ENCODE data around the gene OLR1. TPM values are rescaled to one million over a fixed set of nuclear protein-coding genes. Genes with fewer than 3 reads are reported as not detected.
"Not testable (repeated sequence)": the region's sequence is repeated elsewhere in the genome, so short reads cannot be mapped to it uniquely, and the experiment has no call there.

OLR1 gene
- total RNA-seq, 1 donor from 2014 or later = not detected

DNA sequence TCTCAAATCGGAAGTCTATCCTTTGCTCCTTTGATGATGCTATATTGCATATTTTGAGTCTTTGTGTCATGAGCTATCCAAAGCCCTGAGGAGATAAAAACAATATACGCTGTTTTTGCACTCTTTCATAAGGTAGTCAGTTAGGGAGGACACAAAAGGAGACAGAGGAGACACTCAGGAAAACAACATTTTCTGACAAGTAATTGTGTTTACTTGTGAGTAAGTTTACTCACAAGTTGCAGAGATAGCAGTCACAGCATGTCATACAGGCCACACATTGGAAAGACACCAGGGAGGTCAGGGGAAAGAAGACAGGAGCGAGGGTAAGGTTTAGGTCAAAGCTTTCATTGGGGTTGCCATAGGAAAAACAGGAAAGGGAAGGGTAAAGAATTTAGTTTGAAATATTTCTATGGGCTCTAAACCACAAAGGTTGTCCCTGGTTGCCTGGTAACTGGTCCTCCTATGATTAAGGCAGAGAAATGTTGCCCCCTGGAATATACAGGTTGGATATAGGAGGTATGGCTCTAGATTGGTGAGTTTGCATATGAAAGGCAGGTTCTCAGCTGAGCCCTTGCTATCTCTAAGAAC, 33.4 kb upstream of the OLR1 start:
- peaks cover 35% of the 10 kb centered on the region for H3K4me1 Mint-ChIP-seq (ENCODE audit: unreplicated experiment)
- no peak for DNase-seq (ENCODE audit: low spot score)
- H3K36me3 Mint-ChIP-seq (ENCODE audit: low read depth, unreplicated experiment) = no peaks in the 10 kb centered on the region
- no peaks in the 10 kb centered on the region for H3K9me3 Mint-ChIP-seq (ENCODE audit: unreplicated experiment)
- H3K27ac Mint-ChIP-seq (ENCODE audit: unreplicated experiment) = peak overlapping the region; percentile 98
- TF ChIP-seq, protein P1, sequence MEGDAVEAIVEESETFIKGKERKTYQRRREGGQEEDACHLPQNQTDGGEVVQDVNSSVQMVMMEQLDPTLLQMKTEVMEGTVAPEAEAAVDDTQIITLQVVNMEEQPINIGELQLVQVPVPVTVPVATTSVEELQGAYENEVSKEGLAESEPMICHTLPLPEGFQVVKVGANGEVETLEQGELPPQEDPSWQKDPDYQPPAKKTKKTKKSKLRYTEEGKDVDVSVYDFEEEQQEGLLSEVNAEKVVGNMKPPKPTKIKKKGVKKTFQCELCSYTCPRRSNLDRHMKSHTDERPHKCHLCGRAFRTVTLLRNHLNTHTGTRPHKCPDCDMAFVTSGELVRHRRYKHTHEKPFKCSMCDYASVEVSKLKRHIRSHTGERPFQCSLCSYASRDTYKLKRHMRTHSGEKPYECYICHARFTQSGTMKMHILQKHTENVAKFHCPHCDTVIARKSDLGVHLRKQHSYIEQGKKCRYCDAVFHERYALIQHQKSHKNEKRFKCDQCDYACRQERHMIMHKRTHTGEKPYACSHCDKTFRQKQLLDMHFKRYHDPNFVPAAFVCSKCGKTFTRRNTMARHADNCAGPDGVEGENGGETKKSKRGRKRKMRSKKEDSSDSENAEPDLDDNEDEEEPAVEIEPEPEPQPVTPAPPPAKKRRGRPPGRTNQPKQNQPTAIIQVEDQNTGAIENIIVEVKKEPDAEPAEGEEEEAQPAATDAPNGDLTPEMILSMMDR (IDR thresholded peaks at IDR 0.05; ENCODE audit: unreplicated experiment) = no peak
- H3K4me3 Mint-ChIP-seq (ENCODE audit: unreplicated experiment) = no peak overlapping the region
- peaks cover 1% of the 10 kb centered on the region for H3K27me3 Mint-ChIP-seq (ENCODE audit: unreplicated experiment)

- H3K4me3 Mint-ChIP-seq (ENCODE audit: unreplicated experiment); H3K27me3 Mint-ChIP-seq (ENCODE audit: unreplicated experiment); DNase-seq (ENCODE audit: low spot score); H3K9me3 Mint-ChIP-seq (ENCODE audit: unreplicated experiment); H3K36me3 Mint-ChIP-seq (ENCODE audit: low read depth, unreplicated experiment): not testable (repeated sequence)
- Mint-ChIP-seq H3K4me1 (ENCODE audit: unreplicated experiment) (peaks cover 35% of the 10 kb centered on the region), H3K27ac (ENCODE audit: unreplicated experiment) (peak overlapping the region; percentile 98)
Observed at GRCh38 chr12:10204495-10204894, 32.6 kb upstream of the OLR1 start.

DNA sequence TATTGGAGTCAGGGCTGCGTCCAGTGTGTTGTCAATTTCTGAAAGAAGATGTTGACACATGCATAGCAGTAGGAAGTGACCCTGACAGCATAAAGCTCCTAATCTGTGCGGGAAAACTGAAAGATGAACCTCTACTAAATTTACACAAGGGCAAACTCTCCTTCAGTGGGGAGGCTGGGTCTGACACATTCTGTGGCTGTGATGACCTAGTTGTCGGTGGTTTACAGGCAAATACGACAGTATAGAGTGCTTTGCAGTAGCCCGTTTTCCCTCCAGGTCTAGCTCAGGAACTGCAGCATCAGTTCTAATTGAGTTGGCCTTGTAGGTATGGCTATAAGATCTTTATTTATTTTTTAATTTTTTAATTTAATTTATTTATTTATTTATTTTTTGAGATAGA, 25.9 kb upstream of the OLR1 start:
- Mint-ChIP-seq H3K4me3 (ENCODE audit: unreplicated experiment) (no peak overlapping the region), H3K27me3 (ENCODE audit: unreplicated experiment) (peaks cover 3% of the 10 kb centered on the region), H3K36me3 (ENCODE audit: low read depth, unreplicated experiment) (no peaks in the 10 kb centered on the region), H3K27ac (ENCODE audit: unreplicated experiment) (no peak overlapping the region), H3K4me1 (ENCODE audit: unreplicated experiment) (peaks cover 7% of the 10 kb centered on the region), H3K9me3 (ENCODE audit: unreplicated experiment) (no peaks in the 10 kb centered on the region)
- TF ChIP-seq, protein P1 (IDR thresholded peaks at IDR 0.05; ENCODE audit: unreplicated experiment) = no peak
- DNase-seq (ENCODE audit: low spot score) = no peak

GRCh38 chr12:10196210-10196609, 24.3 kb upstream of the OLR1 start:
- no peak overlapping the region for H3K4me3 Mint-ChIP-seq (ENCODE audit: unreplicated experiment)
- no peaks in the 10 kb centered on the region for H3K9me3 Mint-ChIP-seq (ENCODE audit: unreplicated experiment)
- H3K36me3 Mint-ChIP-seq (ENCODE audit: low read depth, unreplicated experiment) = no peaks in the 10 kb centered on the region
- DNase-seq (ENCODE audit: low spot score) = no peak
- H3K27me3 Mint-ChIP-seq (ENCODE audit: unreplicated experiment) = peaks cover 3% of the 10 kb centered on the region
- no peak overlapping the region for H3K27ac Mint-ChIP-seq (ENCODE audit: unreplicated experiment)
- peaks cover 7% of the 10 kb centered on the region for H3K4me1 Mint-ChIP-seq (ENCODE audit: unreplicated experiment)
- TF ChIP-seq, protein P1 (IDR thresholded peaks at IDR 0.05; ENCODE audit: unreplicated experiment) = no peak

DNA sequence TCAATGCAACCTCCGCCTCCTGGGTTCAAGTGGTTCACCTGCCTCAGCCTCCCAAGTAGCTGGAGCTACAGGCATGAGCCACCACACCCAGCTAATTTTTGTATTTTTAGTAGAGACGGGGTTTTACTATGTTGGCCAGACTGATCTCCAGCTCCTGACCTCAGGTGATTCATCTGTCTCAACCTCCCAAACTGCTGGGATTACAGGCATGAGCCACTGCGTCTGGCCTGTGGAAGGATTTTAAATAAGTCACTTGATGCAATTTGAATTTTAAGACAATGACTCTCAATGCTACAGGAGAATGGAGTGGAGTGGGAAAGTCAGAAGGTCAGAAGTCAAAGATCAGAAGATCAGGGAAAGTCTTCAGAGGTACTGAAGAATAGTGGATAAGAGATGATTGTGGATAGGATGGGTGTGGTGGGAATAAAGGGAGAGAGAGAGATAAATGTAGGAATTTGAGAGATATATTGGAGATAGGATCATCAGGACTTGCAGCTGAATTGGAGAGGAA, 22.3 kb upstream of the OLR1 start:
- no peak overlapping the region for H3K27ac Mint-ChIP-seq (ENCODE audit: unreplicated experiment)
- H3K4me1 Mint-ChIP-seq (ENCODE audit: unreplicated experiment) = peaks cover 18% of the 10 kb centered on the region
- DNase-seq (ENCODE audit: low spot score) = no peak
- TF ChIP-seq, protein P1 (IDR thresholded peaks at IDR 0.05; ENCODE audit: unreplicated experiment) = no peak
- H3K9me3 Mint-ChIP-seq (ENCODE audit: unreplicated experiment) = no peaks in the 10 kb centered on the region
- H3K27me3 Mint-ChIP-seq (ENCODE audit: unreplicated experiment) = peaks cover 4% of the 10 kb centered on the region
- H3K36me3 Mint-ChIP-seq (ENCODE audit: low read depth, unreplicated experiment) = no peaks in the 10 kb centered on the region
- H3K4me3 Mint-ChIP-seq (ENCODE audit: unreplicated experiment) = no peak overlapping the region
